Measurements from ENCODE around the gene NCOA7.

NCOA7 gene, protein sequence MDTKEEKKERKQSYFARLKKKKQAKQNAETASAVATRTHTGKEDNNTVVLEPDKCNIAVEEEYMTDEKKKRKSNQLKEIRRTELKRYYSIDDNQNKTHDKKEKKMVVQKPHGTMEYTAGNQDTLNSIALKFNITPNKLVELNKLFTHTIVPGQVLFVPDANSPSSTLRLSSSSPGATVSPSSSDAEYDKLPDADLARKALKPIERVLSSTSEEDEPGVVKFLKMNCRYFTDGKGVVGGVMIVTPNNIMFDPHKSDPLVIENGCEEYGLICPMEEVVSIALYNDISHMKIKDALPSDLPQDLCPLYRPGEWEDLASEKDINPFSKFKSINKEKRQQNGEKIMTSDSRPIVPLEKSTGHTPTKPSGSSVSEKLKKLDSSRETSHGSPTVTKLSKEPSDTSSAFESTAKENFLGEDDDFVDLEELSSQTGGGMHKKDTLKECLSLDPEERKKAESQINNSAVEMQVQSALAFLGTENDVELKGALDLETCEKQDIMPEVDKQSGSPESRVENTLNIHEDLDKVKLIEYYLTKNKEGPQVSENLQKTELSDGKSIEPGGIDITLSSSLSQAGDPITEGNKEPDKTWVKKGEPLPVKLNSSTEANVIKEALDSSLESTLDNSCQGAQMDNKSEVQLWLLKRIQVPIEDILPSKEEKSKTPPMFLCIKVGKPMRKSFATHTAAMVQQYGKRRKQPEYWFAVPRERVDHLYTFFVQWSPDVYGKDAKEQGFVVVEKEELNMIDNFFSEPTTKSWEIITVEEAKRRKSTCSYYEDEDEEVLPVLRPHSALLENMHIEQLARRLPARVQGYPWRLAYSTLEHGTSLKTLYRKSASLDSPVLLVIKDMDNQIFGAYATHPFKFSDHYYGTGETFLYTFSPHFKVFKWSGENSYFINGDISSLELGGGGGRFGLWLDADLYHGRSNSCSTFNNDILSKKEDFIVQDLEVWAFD

DNA sequence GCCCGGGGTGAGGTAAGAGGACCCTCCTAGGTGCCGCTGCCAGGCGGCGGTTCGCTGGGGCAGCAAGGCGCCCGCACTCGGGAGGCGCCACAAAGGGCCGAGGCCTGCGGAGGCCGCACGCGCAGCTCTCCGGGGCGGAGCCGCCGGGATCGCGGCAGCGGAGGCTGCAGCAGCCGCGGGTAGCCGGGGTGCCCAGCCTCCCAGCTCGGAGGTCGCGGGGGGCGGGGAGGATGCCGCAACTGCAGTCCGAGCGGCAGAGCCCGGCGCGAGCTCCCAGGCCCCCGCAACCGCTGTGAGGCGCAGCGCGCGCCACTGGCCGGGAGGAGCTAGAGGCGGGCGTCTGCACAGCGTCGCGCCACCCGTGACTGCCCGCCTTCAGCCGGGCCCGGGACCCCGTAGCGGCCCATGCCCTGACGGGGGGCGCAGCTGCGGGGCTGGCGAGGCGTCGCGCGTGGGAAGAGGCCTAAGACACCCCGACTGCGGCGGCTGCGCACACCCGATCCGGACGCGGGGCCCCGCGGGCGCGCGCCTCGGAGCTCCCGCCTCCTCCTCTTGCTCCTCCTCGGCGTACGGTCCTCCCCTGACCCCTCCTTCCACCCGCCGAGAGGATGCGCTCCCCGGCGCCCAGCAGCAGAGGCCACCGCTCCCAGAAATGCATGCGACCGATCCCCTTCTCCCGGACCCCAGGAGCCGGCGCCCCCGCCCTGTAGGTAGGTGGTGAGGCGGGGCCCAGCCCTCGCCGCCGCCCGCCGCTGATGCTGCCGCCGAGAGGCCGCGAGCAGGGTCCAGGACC is at the start of gene NCOA7:
Gene NCOA7, plus strand, starts transcription at position 603 of the 793 bp plus-strand sequence. CDS start 24,395 bp downstream, outside the sequence.
- DNase-seq (ENCODE audit: extremely low read depth in 1 of 2, low read depth in 1 of 2) = peak in 1 of 2 donors; percentile 61

DNA sequence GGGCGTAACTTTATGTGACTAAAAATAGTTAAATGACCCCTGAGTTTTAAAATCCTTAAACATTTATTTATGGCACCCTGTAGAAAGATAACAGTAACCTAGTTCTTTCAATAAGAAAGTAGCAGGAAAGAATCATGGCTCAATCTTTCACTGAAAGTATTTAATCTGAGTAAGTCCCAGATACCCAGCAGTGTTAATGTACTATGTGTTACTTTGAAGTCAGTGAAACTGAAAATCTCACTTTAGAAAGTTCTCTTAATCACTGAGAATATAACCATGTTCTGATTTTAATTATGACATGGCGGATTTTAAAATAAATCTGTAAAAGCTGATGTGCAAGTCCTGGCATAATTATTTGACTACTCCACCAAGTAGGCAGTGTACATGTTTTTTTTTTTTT is 49.4 kb upstream of the NCOA7 start:
- DNase-seq (ENCODE audit: extremely low read depth in 1 of 2, low read depth in 1 of 2) = no peak

DNA sequence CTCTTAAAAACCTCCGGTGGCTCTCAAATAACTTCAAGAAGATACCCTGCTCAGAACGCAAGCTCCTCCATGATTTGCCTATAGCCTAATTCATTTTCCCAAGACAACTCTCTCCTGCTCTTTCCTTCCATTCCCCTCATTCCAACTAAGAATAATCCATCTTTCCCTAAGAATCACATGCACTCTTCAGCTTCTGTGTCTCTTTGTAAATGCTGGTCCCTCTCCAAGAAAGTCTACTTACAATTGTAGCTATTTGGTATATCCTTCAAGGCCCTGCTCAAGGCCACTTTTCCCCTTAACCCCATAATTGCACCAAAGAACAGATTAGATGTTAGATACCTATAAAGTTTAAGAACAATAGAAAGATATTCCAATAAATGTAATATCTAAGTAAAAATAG is 48.7 kb upstream of the NCOA7 start:
- no peak for DNase-seq (ENCODE audit: extremely low read depth in 1 of 2, low read depth in 1 of 2)

DNA sequence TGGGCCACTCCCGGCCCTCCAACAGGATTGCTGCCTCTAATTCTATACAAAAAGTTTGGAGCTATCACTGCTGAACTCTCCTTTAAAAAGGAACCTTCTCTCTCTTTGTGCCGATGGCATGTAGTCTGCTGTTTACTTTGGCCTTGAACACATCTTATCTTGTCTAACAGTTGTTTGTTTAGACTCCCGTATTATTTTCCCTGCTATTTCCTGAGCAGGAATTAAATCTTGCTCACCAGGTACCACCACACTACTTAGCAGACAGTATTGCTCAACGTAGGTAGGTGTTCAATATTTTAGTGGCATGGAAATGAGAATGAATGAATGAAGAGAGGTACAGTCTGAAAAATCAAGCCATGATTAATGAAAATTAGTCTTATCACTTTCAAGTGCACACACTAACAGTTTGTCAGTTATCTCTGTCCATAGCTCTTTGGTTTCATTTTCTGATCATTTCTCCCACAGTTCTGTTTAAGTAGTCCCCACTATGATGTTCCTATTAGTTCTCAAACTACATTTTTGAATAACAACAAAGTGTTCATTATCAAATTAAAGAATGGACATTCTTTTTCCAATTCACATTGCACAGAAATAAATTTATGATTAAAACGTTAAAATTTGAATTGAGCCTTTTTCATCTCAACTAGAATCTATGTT is 48.2 kb upstream of the NCOA7 start:
- DNase-seq (ENCODE audit: extremely low read depth in 1 of 2, low read depth in 1 of 2) = no peak

DNA sequence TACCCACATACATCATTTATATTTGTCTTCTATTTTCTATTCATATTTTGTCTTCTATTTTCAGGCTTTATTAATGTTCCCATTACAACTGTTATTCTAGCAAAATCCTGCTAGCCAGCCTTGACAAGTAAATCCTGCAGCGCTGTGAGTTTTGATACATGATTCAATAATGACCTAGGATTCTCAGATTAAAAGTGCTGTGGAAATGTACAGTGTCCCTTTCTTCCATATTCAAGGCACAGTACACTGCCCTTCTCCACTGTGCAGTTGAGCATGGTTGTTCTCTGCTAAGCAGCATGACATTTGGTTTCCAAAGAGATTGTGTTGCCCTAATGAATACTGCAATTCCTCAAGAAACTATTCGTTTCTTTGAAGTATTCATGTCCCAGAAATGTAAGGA is 47.2 kb upstream of the NCOA7 start:
- no peak for DNase-seq (ENCODE audit: extremely low read depth in 1 of 2, low read depth in 1 of 2)

DNA sequence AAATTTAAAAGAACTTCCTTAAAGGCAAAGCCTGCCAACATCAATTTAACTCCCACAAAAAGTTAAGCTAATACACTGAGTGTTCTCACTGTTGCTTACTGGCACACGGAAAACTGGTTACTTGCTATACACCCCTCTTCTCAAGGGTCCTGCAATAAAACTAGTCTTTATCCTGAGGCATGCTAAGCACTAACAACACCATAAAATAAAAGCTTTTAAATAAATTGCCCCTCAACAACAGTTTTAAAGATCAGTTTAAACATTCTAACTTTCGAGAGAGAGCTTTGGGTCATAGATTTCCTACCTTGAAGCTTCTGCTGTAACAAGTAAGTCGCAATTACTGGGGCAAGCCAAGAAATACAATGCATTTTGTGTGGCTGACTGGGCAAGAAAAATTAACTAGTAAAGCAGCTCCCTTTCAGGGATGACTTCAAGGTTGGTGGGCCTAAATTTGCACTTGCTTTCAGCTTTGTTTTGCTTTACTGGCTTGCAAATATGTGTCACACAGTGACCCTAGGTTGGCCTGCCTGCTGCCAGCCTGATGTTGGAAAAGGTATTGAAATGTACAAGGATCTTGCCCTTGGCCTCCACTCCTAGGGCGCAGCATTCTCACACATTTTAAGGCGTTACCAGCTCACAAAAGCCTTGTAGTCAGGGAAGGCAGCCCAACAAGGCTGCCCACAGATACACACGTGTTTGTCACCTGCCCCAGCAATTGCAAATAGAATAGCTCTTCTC is 45.3 kb upstream of the NCOA7 start:
- DNase-seq (ENCODE audit: extremely low read depth in 1 of 2, low read depth in 1 of 2) = no peak

DNA sequence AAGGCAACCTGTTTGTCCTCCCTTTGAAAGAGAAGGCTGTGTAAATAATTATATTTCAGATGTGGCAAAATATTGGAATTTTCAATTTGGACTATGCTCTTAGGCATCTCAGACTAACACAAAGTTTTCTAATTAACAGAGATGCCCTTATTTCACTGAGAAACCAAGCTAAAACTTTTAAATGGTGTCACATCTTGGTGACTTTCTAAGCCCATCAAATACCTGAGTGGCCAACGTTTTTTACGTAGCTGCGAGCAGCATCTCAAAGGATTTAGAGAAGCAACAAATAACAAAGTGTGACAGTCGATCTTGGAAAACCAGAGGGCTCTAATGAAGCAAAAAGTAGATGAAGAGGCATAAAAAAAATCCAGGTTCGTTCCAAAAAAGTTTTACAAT is 44.7 kb upstream of the NCOA7 start:
- no peak for DNase-seq (ENCODE audit: extremely low read depth in 1 of 2, low read depth in 1 of 2)

DNA sequence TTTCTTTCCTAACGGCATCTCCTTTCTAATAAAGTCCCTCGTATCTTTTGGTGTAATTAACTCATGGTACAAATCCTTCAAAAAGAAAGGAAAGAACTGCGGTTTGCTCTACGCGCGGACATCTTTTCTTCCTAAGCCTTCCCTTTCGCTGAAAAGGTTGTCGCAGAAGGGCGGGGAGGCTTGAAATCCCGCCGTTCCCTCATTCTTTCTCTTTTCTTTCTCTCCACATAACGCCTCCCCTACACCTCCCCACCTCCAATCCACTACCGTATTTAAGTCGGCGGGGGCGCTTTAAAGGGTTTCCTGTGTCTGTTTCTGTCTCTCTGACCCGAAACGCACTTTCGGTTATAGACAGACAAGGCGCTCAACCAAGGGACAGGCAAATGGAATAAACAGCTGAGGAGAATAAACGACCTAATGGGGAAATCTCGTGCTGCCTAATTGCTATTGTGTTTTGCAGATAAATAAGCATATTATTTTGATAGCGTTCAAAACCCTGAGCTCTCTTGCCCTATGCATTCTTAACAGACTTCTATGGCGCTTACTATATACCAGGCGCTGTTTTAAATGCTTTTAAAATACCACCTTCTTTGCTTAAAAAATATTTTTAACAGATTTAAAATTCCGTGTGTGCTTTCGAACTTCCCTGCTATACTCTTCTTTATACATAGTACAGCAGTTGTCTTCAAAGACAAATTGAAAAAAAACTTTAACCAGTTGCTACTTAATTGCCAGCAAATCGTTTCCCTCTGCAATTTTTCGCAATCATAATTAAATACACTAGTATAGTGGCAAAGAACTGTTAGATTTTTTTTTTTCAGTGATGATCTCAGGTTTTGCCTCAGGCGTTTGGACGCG is 43.8 kb upstream of the NCOA7 start:
- peak in 1 of 2 donors; percentile 26 for DNase-seq (ENCODE audit: extremely low read depth in 1 of 2, low read depth in 1 of 2)

DNA sequence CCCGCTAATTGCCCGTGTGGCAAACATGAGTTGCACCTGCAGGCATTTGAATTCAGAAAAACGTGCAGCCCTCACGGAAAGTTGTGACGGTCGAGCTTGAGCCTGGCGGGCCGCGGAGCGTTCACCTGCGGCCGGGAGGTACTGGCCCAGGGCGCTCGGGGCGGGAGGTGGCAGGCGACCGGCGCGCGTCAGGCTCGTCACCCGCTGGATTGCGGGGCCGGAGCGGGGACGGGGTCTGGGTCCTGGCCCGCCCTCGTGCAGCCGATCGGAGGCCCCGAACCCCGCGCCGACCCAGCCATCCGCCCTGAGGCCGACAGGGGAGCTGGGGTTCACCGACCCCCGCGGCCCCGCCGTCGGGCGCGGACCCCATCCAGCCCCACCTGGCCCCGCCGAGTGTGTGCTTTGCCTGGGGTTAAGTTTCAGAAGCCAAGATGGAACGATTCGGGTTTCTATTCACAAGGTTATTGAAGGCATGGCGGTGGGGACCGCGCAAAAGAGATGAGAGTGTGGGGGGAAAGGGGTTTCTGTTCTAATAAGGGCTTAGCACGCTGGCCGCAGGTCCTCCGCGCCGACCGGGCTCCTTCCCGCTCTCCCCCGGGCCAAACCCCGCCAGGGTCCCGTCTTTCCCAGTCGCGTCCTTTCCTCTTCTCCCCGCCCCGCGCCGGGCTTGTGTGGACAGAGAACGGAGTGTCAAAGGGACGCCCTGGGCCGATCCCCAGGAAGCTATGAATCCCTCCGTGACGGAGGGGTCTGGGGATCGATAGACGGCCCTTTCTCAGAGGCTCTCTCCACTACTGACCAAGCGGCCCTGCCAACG is 43.0 kb upstream of the NCOA7 start:
- DNase-seq (ENCODE audit: extremely low read depth in 1 of 2, low read depth in 1 of 2) = no peak

DNA sequence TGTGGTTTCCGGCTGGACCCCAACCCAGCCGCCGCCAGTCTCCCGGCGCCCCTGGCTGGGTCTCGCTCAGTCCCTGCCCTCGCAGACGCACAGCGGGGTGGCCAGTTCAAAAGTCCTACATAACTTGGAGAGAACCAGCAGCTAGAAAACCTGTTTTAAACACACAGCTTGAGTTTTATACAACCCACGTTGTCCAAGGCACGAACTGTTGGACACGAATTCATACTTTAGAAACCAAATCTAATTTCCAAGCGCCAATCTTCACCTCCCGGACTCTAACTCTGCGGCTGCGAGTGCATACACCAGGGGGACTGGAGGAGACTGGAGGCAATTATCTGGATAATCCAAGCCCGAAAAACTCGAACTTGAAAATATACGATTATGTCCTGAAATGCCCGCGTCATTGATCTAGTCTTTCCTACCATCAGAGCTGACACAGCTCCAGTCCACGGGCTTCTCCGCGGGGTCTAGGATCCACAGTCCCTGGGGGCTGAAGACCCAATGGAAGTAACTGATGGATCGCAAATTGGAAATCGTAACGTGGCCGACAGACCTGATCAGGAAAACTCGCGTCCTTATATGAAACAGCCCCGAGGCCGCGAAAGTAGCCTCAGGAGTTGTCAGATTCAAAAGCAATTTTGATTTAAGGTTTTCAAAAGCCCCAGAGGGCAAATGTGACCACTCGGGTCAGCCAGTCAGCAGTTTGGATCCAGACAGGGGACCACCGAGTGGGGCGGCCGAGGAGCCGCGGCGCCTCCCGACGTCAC is 42.2 kb upstream of the NCOA7 start:
- DNase-seq (ENCODE audit: extremely low read depth in 1 of 2, low read depth in 1 of 2) = no peak

DNA sequence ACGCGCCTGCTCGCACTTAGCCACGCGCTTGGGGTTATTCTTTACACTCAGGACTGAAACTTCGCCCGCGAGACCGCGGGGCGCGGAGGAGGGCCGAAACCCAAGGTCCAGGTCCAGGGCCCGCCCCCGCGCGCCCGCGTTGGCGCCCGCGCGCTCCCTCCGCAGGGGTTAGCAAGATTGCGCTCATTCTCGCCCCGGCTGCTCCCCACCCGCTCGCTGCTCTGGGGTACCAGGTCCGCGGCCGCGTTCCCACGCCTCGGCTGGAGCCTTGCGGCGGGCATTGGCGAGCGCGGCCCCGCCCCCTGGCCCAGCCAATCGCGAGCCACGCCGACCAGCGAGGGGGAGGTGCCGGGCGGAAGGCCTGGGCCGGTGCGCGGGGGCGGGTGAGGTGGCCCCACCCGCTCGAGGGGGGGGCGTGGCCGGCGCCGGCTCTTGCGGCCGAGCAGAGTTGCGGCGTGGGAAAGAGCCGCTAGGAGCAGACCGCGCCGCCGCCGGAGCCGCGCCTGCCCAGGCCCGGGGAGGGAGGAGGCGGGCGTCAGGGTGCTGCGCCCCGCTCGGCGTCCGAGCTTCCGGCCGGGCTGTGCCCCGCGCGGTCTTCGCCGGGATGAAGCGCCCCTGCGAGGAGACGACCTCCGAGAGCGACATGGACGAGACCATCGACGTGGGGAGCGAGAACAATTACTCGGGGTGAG is 41.4 kb upstream of the NCOA7 start, which contains the start of gene HEY2:
Gene HEY2, plus strand, starts transcription at position 460 of the 692 bp plus-strand sequence. Its CDS starts 145 bp downstream, at position 605.
- peak; percentile 58 to 74 for DNase-seq (ENCODE audit: extremely low read depth in 1 of 2, low read depth in 1 of 2)

DNA sequence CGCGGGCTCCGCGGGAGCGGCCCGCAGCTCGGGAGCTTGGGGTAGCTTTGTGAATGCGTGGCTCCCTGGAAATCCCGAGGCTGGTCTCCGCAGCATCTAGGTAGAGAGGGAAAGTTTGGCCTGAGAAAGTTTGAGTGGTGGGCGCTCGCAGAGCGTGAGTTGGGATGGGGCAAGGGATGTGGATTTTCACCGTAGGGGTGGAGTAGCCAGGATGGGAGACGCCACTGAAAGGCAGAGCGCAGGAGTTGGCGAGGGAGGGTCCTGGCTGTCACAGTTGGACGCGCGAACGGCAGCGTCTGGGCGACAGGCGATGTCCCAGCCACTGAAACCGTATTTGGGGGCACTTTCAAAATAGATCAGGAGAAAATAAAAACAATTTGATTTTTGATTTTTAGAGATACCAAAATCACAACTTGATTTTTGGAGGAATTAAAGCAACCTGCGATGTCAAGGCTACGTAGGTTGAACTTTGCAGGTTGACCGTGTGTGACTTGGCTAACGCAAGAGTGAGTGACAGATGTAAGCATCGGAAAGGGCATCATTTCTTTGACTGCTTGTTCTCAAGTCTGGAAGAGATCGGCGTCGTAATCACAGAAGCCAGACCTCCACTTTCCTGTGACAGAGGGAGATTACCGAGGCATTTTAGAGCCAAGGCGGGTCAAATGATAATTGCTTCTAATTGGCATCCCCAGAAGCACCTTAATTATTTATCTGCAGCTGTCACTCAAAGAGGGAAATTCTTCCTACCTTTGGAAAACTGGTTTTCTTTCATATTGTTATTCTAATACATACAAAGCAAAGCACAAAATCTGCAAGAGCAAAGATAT is 40.7 kb upstream of the NCOA7 start:
- no peak for DNase-seq (ENCODE audit: extremely low read depth in 1 of 2, low read depth in 1 of 2)

DNA sequence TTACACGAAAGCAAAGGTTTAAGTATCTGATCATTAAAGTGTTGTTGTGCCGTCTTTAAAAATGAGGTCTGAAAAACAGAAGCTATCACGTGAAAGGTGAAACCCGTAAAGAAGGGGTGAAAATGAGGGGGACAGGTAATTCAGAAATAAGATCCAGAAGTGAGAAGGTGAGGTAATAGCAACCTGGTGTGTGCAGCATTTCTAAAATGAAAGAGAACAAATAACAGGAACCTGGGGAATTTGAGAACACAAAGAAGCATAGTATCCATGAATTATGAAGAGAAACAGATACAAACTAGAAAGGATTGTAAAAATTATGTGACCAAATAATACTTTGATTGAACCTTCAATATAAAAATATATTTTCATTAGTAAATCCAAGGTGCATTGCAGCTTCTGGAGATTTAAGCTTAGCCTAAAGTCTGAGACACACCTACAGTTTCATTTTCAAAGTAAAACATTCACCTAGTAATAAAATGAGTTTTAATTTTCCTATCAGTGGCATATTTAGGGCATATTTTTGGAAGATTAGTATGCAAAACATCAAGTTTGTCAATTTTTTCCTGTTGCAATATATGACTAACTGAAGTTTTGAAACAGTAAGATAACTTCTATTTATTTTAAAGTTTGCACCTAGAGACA is 39.9 kb upstream of the NCOA7 start:
- no peak for DNase-seq (ENCODE audit: extremely low read depth in 1 of 2, low read depth in 1 of 2)

DNA sequence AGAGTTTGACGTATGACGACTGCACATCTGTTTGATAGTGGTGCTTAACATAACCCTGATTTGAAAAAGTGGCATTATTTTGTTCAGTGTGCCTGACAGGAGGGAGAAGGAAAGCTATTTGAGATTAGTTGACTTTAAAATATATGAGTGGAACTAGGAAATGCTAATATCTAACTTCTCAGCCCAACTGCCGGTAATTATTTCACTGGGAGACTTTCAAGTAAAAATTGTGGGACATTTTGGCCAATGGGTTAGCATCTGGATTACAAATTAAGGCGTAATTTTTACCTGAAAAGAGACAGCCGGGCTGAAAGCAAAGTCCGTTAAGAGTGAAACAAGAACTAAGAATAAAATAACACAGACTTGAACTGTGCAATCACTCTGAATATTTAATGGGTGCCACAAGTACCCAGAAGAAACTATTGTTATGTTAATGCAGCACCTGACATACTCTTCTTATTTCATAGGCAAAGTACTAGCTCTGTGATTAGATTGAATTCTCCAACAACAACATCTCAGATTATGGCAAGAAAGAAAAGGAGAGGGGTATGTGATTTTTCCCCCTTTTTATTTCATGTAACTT is 39.3 kb upstream of the NCOA7 start:
- no peak for DNase-seq (ENCODE audit: extremely low read depth in 1 of 2, low read depth in 1 of 2)

DNA sequence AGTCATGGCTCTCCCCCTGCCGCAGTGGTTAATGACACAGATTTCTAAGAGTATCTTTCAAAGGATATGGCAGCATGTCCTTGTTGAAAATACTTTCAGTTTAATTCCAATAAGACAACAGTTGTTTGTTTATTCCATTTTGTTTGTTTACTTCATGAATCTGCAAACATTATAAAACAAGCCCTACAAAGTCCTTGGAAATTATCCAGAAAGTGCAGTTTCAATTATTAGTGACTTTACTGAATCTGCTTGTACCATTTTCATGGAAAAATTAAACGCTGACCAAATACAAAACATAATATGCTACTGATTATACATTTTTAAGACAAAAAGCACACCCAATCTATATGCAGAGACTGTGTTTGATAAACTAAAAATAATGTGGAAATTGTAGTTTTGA is 38.0 kb upstream of the NCOA7 start:
- DNase-seq (ENCODE audit: extremely low read depth in 1 of 2, low read depth in 1 of 2) = no peak
